Heart right ventricle (tissue), 16 donors: Measurements from ENCODE around the gene ATG12. TPM values are rescaled to one million over a fixed set of nuclear protein-coding genes. Genes with fewer than 3 reads are reported as not detected.
A peak's percentile ranks its signal among the peaks of the same experiment; 100 is the strongest.

Experiments used
- ATAC-seq, 8 donors: fragments of 200-7000 bp; cut with Tn5 transposase; one replicate each; pipeline ENCODE4 v1.9.1; 2020; ENCODE audit warnings: mild to moderate bottlenecking in 8 of 8, moderate library complexity in 8 of 8, moderate number of reproducible peaks in 1 of 8
- DNase-seq, 2 donors: peaks; one replicate each; pipeline ENCODE4 v3.0.0-alpha.2; 2020
- H3K27ac ChIP-seq, 10 donors: fragments of 200-600 bp; sonication (generic) in 2 of 10; one replicate each; pipeline versions ENCODE4 v1.5.0 to v1.8.0; 2020 to 2022; ENCODE audit warnings: mild to moderate bottlenecking in 3 of 10
- H3K27me3 ChIP-seq, 7 donors: fragments of 200-600 bp; one replicate each; pipeline ENCODE4 v1.8.0; 2021 to 2022; ENCODE audit warnings: mild to moderate bottlenecking in 2 of 7
- H3K36me3 ChIP-seq, 9 donors: fragments of 200-600 bp; sonication (generic) in 1 of 9; one replicate each; pipeline versions ENCODE4 v1.5.0 to v1.8.0; 2020 to 2022; ENCODE audit warnings: mild to moderate bottlenecking in 2 of 9
- H3K4me1 ChIP-seq, 9 donors: fragments of 200-600 bp; sonication (generic) in 1 of 9; one replicate each; pipeline versions ENCODE4 v1.5.0 to v1.8.0; 2020 to 2022; ENCODE audit warnings: mild to moderate bottlenecking in 4 of 9
- H3K4me3 ChIP-seq, 10 donors: fragments of 200-600 bp; sonication (generic) in 2 of 10; one replicate each; pipeline versions ENCODE4 v1.5.0 to v1.8.0; 2020 to 2022; ENCODE audit warnings: mild to moderate bottlenecking in 7 of 10, moderate library complexity in 2 of 10
- H3K9me3 ChIP-seq, 11 donors: fragments of 200-600 bp in 10 of 11; sonication (generic) in 2 of 11; one replicate each; pipeline versions ENCODE4 v1.5.0 to v1.8.0; 2013 to 2022; ENCODE audit warnings: mild to moderate bottlenecking in 2 of 11, control low read depth in 1 of 11, moderate library complexity in 1 of 11
- WGBS, 2 donors: extraction: QIAGEN DNeasy Blood & Tissue Kit; methylation state at CpG; one replicate each; pipeline ENCODE4 v1.1.7; 2013; ENCODE audit warnings: inconsistent platforms in 1 of 2; 5-methylcytosine and 5-hydroxymethylcytosine counted together
- intact Hi-C, 10 donors: fragments of 100-400 bp; cut with DNase I; formaldehyde crosslinking; loops; one replicate each; pipeline versions ENCODE4 v1.11.1 to v1.14.2; 2022
- polyA plus RNA-seq, 2 donors: library from polyadenylated mRNA; stranded (reverse); fragments of 200-250 nt; gene quantifications; one replicate each; pipeline ENCODE4 v1.2.3, GENCODE V29; 2013
- total RNA-seq, 10 donors: library from RNA; stranded (reverse); fragmentation: NEBNext Ultra II Directional in 3 of 10; extraction: Animal tissue kit (Norgen Biotek cat#: 25700) in 3 of 10; gene quantifications; one replicate each; pipeline versions ENCODE4 v1.2.1 to v1.2.4, GENCODE V29; 2021 to 2023
- TF ChIP-seq, protein P1 (sequence below), 9 donors: fragments of 200-600 bp; sonication (generic) in 2 of 9; IDR thresholded peaks; one replicate each; pipeline versions ENCODE4 v1.5.0 to v1.8.0; 2021 to 2022; ENCODE audit warnings: antibody characterized with exemption in 9 of 9, mild to moderate bottlenecking in 5 of 9, moderate library complexity in 1 of 9
- donor health status: Arrhythmogenic right ventricular cardiomyopathy.
- donor health status: ischemic (EF 13 %, LVEDD 7.1; RV severe dilation, severe dysfunction).
- donor health status: healthy with polysubstance abuse.
- donor health status: DM: no; HTN: yes; CAD: no.
- donor health status: DM: no; HTN: no; CAD: no.
- donor health status: ischemic (EF 25% LVEDD 6.9; RV normal size, moderate dysfunction).
- donor health status: ischemic (EF 25% LVEDD 5.7; RV mildly dilated, moderate dysfunction).
- donor health status: healthy.
- donor health status: DM: yes; HTN: yes; CAD: no.
- donor health status: Ischemic cardiomyopathy.
- donor health status: ischemic (EF 35%, LVEDD 5.7; RV mildly dilated, moderate dysfunction).
- donor health status: nonischemic (EF 11% LVEDD 7.7; RV severe dilation, severe dysfunction).
- donor health status: DM: yes; HTN: yes; CAD: no.
- donor health status: PGD.
- donor health status: ischemic (EF 29% LVEDD 5.4; RV normal size, mild dysfunction).
- donor health status: nonischemic (EF 23%, LVEDD 6.1; RV moderate dilation, normal function).

The ATG12 gene
- total and polyA plus RNA-seq, 12 donors, result 18.0 to 29.8 (median 25.0) TPM

GRCh38 chr5:115785381-115786065 is 55.8 kb downstream of the ATG12 start:
- H3K36me3 ChIP-seq, result no peaks in the 10 kb centered on the region
- intact Hi-C loops, result no loop called here
- no peaks in the 10 kb centered on the region for H3K4me1 ChIP-seq
- no peak overlapping the region for H3K27ac ChIP-seq
- TF ChIP-seq, protein P1, sequence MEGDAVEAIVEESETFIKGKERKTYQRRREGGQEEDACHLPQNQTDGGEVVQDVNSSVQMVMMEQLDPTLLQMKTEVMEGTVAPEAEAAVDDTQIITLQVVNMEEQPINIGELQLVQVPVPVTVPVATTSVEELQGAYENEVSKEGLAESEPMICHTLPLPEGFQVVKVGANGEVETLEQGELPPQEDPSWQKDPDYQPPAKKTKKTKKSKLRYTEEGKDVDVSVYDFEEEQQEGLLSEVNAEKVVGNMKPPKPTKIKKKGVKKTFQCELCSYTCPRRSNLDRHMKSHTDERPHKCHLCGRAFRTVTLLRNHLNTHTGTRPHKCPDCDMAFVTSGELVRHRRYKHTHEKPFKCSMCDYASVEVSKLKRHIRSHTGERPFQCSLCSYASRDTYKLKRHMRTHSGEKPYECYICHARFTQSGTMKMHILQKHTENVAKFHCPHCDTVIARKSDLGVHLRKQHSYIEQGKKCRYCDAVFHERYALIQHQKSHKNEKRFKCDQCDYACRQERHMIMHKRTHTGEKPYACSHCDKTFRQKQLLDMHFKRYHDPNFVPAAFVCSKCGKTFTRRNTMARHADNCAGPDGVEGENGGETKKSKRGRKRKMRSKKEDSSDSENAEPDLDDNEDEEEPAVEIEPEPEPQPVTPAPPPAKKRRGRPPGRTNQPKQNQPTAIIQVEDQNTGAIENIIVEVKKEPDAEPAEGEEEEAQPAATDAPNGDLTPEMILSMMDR (IDR thresholded peaks at IDR 0.05), result no peak
- DNase-seq (no peak), ATAC-seq (no peak)
- no peak overlapping the region for H3K4me3 ChIP-seq
- peaks cover 0 to 12% (median 0%) of the 10 kb centered on the region in 7 donors for H3K27me3 ChIP-seq
- whole genome bisulfite sequencing, 2 donors, result 39 to 43% methylated on average over 6 of the region's 6 CpGs
- no peaks in the 10 kb centered on the region for H3K9me3 ChIP-seq

- no peaks in the 10 kb centered on the region for H3K27me3 ChIP-seq
- H3K27ac ChIP-seq, result peak overlapping the region in 3 of 10 donors; percentile 5 to 40 (median 12)
- intact Hi-C loops, result no loop called here
- 40 to 52% methylated on average over 1 of the region's 1 CpG for WGBS, 2 donors
- DNase-seq, result no peak
- H3K4me1 ChIP-seq, result peaks cover 0 to 6% (median 2%) of the 10 kb centered on the region in 9 donors
- H3K4me3 ChIP-seq, result no peak overlapping the region
- TF ChIP-seq, protein P1 (IDR thresholded peaks at IDR 0.05), result no peak
- H3K9me3 ChIP-seq, result no peaks in the 10 kb centered on the region
- ATAC-seq, result peak in 5 of 8 donors; percentile 39 to 68 (median 49)
- H3K36me3 ChIP-seq, result no peaks in the 10 kb centered on the region
These were observed 62.9 kb downstream of the ATG12 start for GRCh38 chr5:115778417-115778816.

Other genes starting within 250 kb of the ATG12 start
- 1 to 10 TPM; 1.2 to 4.4 (median 2.0) TPM for gene TICAM2, start 239.1 kb downstream of the ATG12 start, total RNA-seq
- 1 to 10 TPM; 1.3 to 1.9 TPM for gene TICAM2, start 239.1 kb downstream of the ATG12 start, polyA plus RNA-seq
- gene TMED7, start 215.5 kb downstream of the ATG12 start, total RNA-seq, result 100 to 1,000 TPM in 1 of 10 donors, 10 to 100 TPM in 9; 73.4 to 100 (median 85.9) TPM
- gene TMED7, start 215.5 kb downstream of the ATG12 start, polyA plus RNA-seq, result 10 to 100 TPM; 15.8 to 41.7 TPM
- gene CDO1, start 24.9 kb downstream of the ATG12 start, total RNA-seq, result 1 to 10 TPM; 2.3 to 6.3 (median 5.0) TPM
- gene CDO1, start 24.9 kb downstream of the ATG12 start, polyA plus RNA-seq, result 10 to 100 TPM in 1 of 2 donors, 1 to 10 TPM in 1; 4.7 to 14.8 TPM
- 10 to 100 TPM; 31.9 to 63.0 (median 42.2) TPM for gene AP3S1, start 370 bp upstream of the ATG12 start, total RNA-seq
- gene AP3S1, start 370 bp upstream of the ATG12 start, polyA plus RNA-seq, result 10 to 100 TPM; 30.3 to 42.2 TPM
- gene LVRN, start 120.9 kb upstream of the ATG12 start, total RNA-seq, result under 1 TPM in 9 of 10 donors, not detected in 1; 0.07 to 0.61 (median 0.20) TPM
- gene LVRN, start 120.9 kb upstream of the ATG12 start, polyA plus RNA-seq, result 1 to 10 TPM in 1 of 2 donors, under 1 TPM in 1; 0.20 to 1.0 TPM
- not detected for gene ARL14EPL, start 190.9 kb upstream of the ATG12 start, total RNA-seq
- gene ARL14EPL, start 190.9 kb upstream of the ATG12 start, polyA plus RNA-seq, result not detected
- 10 to 100 TPM; 27.9 to 42.8 (median 36.1) TPM for gene COMMD10, start 243.5 kb upstream of the ATG12 start, total RNA-seq
- 10 to 100 TPM; 16.8 to 23.8 TPM for gene COMMD10, start 243.5 kb upstream of the ATG12 start, polyA plus RNA-seq